WTC11 (cell line): ENCODE measurements around the gene RAB3GAP1. TPM values are rescaled to one million over a fixed set of nuclear protein-coding genes. Genes with fewer than 3 reads are reported as not detected.

ENCODE experiments used
- ATAC-seq: fragments of 200-7000 bp; cut with Tn5 transposase; 2 replicates; pipeline ENCODE4 v1.10.0; 2021; ENCODE audit warnings: mild to moderate bottlenecking, moderate library complexity
- CTCF ChIA-PET: fragments of 300-600 bp; sonication (Branson Sonifier 250); formaldehyde crosslinking; loops from one replicate; lab custom pipeline; 2021; ENCODE audit warnings: antibody characterized with exemption; lab: Charles Lee
- POLR2A ChIA-PET: fragments of 350-600 bp; sonication (Branson Sonifier 250); formaldehyde crosslinking; loops from one replicate; lab custom pipeline; 2021; ENCODE audit warnings: antibody characterized with exemption; lab: Charles Lee
- DNase-seq: peaks from one replicate; pipeline ENCODE4 v3.0.0; 2021; ENCODE audit warnings: low spot score
- H3K27ac Mint-ChIP-seq: 2 replicates; pipeline ENCODE4 v1.8.0; 2021; ENCODE audit warnings: mixed read lengths
- H3K27me3 Mint-ChIP-seq: 2 replicates; pipeline ENCODE4 v1.8.0; 2021; ENCODE audit warnings: low read depth, mild to moderate bottlenecking, moderate library complexity, mixed read lengths
- H3K36me3 Mint-ChIP-seq: 2 replicates; pipeline ENCODE4 v1.8.0; 2021; ENCODE audit warnings: mixed read lengths
- H3K4me1 Mint-ChIP-seq: 2 replicates; pipeline ENCODE4 v1.8.0; 2022; ENCODE audit warnings: mixed read lengths
- H3K4me3 Mint-ChIP-seq: 2 replicates; pipeline ENCODE4 v1.8.0; 2021; ENCODE audit warnings: mild to moderate bottlenecking, moderate library complexity, mixed read lengths
- H3K9me3 Mint-ChIP-seq: 2 replicates; pipeline ENCODE4 v1.8.0; 2021; ENCODE audit warnings: mixed read lengths
- ATF1 ChIP-seq: sonication (generic); formaldehyde crosslinking; IDR thresholded peaks from 2 replicates; pipeline ENCODE4 v1.8.1; 2023; ENCODE audit warnings: mild to moderate bottlenecking, moderate library complexity, missing genetic modification reagents
- CBFB ChIP-seq: sonication (generic); formaldehyde crosslinking; IDR thresholded peaks from 2 replicates; pipeline ENCODE4 v1.8.1; 2022; ENCODE audit warnings: mild to moderate bottlenecking, low read depth, missing genetic modification reagents
- E2F5 ChIP-seq: sonication (generic); formaldehyde crosslinking; IDR thresholded peaks from 2 replicates; pipeline ENCODE4 v1.8.1; 2022; ENCODE audit warnings: mild to moderate bottlenecking, moderate library complexity, missing genetic modification reagents
- ESRRA ChIP-seq: sonication (generic); formaldehyde crosslinking; IDR thresholded peaks from 2 replicates; pipeline ENCODE4 v1.8.1; 2022; ENCODE audit warnings: mild to moderate bottlenecking, missing genetic modification reagents, borderline replicate concordance
- GABPB1 ChIP-seq: sonication (generic); formaldehyde crosslinking; IDR thresholded peaks from 2 replicates; pipeline ENCODE4 v1.8.1; 2023; ENCODE audit warnings: mild to moderate bottlenecking, missing genetic modification reagents
- GRHL2 ChIP-seq: fragments of 250-450 bp; sonication (Bioruptor Pico); IDR thresholded peaks from 2 replicates; pipeline ENCODE4 v1.8.0; 2022; ENCODE audit warnings: mild to moderate bottlenecking, moderate library complexity; ENCODE audit not compliant: insufficient replicate concordance, severe bottlenecking
- GTF2I ChIP-seq: fragments of 250-450 bp; sonication (Bioruptor Pico); conservative IDR thresholded peaks from 2 replicates; pipeline ENCODE4 v1.4.0; 2021; ENCODE audit warnings: mild to moderate bottlenecking
- HMGA2 ChIP-seq: fragments of 250-450 bp; sonication (Bioruptor Pico); IDR thresholded peaks from 2 replicates; pipeline ENCODE4 v1.4.0; 2021; ENCODE audit warnings: mild to moderate bottlenecking, moderate library complexity
- JAZF1 ChIP-seq: fragments of 250-450 bp; sonication (Bioruptor Pico); IDR thresholded peaks from 2 replicates; pipeline ENCODE4 v1.9.0; 2021; ENCODE audit warnings: moderate library complexity, mild to moderate bottlenecking, inconsistent platforms
- NR1H2 ChIP-seq: sonication (generic); formaldehyde crosslinking; IDR thresholded peaks from 2 replicates; pipeline ENCODE4 v1.9.0; 2021; ENCODE audit warnings: mild to moderate bottlenecking, moderate library complexity, missing genetic modification reagents
- PRRX2 ChIP-seq: fragments of 250-450 bp; sonication (Bioruptor Pico); IDR thresholded peaks from 2 replicates; pipeline ENCODE4 v1.8.0; 2021; ENCODE audit warnings: mild to moderate bottlenecking
- SMAD3 ChIP-seq: sonication (generic); formaldehyde crosslinking; IDR thresholded peaks from 2 replicates; pipeline ENCODE4 v1.8.0; 2022; ENCODE audit warnings: missing genetic modification reagents, mild to moderate bottlenecking, borderline replicate concordance
- SMAD4 ChIP-seq: sonication (generic); formaldehyde crosslinking; IDR thresholded peaks from 2 replicates; pipeline ENCODE4 v1.8.0; 2022; ENCODE audit warnings: mild to moderate bottlenecking, missing genetic modification reagents
- TCF7 ChIP-seq: sonication (generic); formaldehyde crosslinking; IDR thresholded peaks from 2 replicates; pipeline ENCODE4 v1.8.0; 2022; ENCODE audit warnings: mild to moderate bottlenecking, low read depth, missing genetic modification reagents, moderate library complexity
- TEAD4 ChIP-seq: sonication (generic); formaldehyde crosslinking; IDR thresholded peaks from 2 replicates; pipeline ENCODE4 v1.8.0; 2022; ENCODE audit warnings: mild to moderate bottlenecking, missing genetic modification reagents
- USF1 ChIP-seq: sonication (generic); formaldehyde crosslinking; IDR thresholded peaks from 2 replicates; pipeline ENCODE4 v1.8.0; 2022; ENCODE audit warnings: mild to moderate bottlenecking, missing genetic modification reagents
- ZBTB21 ChIP-seq: sonication (generic); formaldehyde crosslinking; IDR thresholded peaks from 2 replicates; pipeline ENCODE4 v1.8.1; 2023; ENCODE audit warnings: mild to moderate bottlenecking, missing genetic modification reagents, borderline replicate concordance
- ZMAT4 ChIP-seq: fragments of 250-450 bp; sonication (Bioruptor Pico); IDR thresholded peaks from 2 replicates; pipeline ENCODE4 v1.9.0; 2021; ENCODE audit warnings: mild to moderate bottlenecking
- ZNF121 ChIP-seq: sonication (generic); formaldehyde crosslinking; IDR thresholded peaks from 2 replicates; pipeline ENCODE4 v1.8.0; 2023; ENCODE audit warnings: missing genetic modification reagents
- ZNF263 ChIP-seq: sonication (generic); formaldehyde crosslinking; IDR thresholded peaks from 2 replicates; pipeline ENCODE4 v1.8.1; 2022; ENCODE audit warnings: low read depth, mild to moderate bottlenecking, moderate library complexity, missing genetic modification reagents
- ZNF416 ChIP-seq: fragments of 250-450 bp; sonication (Bioruptor Pico); IDR thresholded peaks from 2 replicates; pipeline ENCODE4 v1.9.0; 2021; ENCODE audit warnings: mild to moderate bottlenecking, inconsistent platforms
- ZNF423 ChIP-seq: fragments of 250-450 bp; sonication (Bioruptor Pico); IDR thresholded peaks from 2 replicates; pipeline ENCODE4 v2.1.2; 2022; ENCODE audit warnings: mild to moderate bottlenecking, moderate library complexity
- ZNF671 ChIP-seq: fragments of 250-450 bp; sonication (Bioruptor Pico); IDR thresholded peaks from 2 replicates; pipeline ENCODE4 v1.8.0; 2021; ENCODE audit warnings: mild to moderate bottlenecking
- total RNA-seq: library from RNA; stranded (reverse); gene quantifications from 3 replicates; pipeline ENCODE4 v1.2.3, GENCODE V29; 2021
- TF ChIP-seq, protein P1 (sequence below): sonication (generic); formaldehyde crosslinking; IDR thresholded peaks from 2 replicates; pipeline ENCODE4 v1.8.0; 2022; ENCODE audit warnings: mild to moderate bottlenecking, missing genetic modification reagents
- TF ChIP-seq, protein P2 (sequence below): sonication (generic); formaldehyde crosslinking; conservative IDR thresholded peaks from 2 replicates; pipeline ENCODE4 v1.8.1; 2023; ENCODE audit warnings: mild to moderate bottlenecking, low read depth, missing genetic modification reagents, moderate library complexity
- TF ChIP-seq, protein P3 (sequence below): sonication (generic); formaldehyde crosslinking; IDR thresholded peaks from 2 replicates; pipeline ENCODE4 v1.8.1; 2022; ENCODE audit warnings: low read depth, missing genetic modification reagents, borderline replicate concordance
- TF ChIP-seq, protein P4 (sequence below): sonication (generic); formaldehyde crosslinking; IDR thresholded peaks from 2 replicates; pipeline ENCODE4 v1.8.1; 2023; ENCODE audit warnings: mild to moderate bottlenecking, missing genetic modification reagents

RAB3GAP1 gene
- total RNA-seq, 1 experiment from 2014 or later = 27.6 TPM

DNA sequence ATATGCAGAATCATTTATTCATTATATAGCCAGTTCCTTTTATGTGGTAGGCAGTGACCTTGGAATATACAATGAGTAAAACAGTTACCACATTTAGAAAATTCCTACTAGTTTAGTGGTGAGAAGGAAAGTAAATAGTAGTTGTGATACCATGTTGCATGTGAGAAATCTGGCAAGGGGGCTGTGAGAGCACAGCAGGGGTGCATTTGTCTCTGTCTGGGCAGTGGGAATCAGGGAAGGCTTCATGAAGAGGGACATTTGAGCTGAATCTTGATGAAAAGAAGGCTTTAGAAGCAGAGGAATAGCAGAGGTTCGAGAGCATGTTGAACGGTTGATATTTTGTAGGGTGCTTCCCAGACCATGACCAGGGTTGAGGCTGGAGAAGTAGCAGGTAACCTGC, 78.7 kb downstream of the RAB3GAP1 start:
- Mint-ChIP-seq H3K4me1 (no peaks in the 10 kb centered on the region), H3K27me3 (no peaks in the 10 kb centered on the region), H3K36me3 (peaks cover 42% of the 10 kb centered on the region)
- no peak for DNase-seq
- TF ChIP-seq E2F5 (CRISPR knock-in tag) = no peak
- TF ChIP-seq CBFB (CRISPR knock-in tag) = no peak
- no peak for TF ChIP-seq ZNF423 (CRISPR knock-in tag)
- TF ChIP-seq ZNF121 (CRISPR knock-in tag) = no peak
- TF ChIP-seq, protein P1, sequence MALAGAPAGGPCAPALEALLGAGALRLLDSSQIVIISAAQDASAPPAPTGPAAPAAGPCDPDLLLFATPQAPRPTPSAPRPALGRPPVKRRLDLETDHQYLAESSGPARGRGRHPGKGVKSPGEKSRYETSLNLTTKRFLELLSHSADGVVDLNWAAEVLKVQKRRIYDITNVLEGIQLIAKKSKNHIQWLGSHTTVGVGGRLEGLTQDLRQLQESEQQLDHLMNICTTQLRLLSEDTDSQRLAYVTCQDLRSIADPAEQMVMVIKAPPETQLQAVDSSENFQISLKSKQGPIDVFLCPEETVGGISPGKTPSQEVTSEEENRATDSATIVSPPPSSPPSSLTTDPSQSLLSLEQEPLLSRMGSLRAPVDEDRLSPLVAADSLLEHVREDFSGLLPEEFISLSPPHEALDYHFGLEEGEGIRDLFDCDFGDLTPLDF (CRISPR knock-in tag) = no peak
- TF ChIP-seq HMGA2 (CRISPR knock-in tag) = no peak
- TF ChIP-seq SMAD3 (CRISPR knock-in tag) = no peak
- no peak for TF ChIP-seq TEAD4 (CRISPR knock-in tag)
- TF ChIP-seq, protein P2, sequence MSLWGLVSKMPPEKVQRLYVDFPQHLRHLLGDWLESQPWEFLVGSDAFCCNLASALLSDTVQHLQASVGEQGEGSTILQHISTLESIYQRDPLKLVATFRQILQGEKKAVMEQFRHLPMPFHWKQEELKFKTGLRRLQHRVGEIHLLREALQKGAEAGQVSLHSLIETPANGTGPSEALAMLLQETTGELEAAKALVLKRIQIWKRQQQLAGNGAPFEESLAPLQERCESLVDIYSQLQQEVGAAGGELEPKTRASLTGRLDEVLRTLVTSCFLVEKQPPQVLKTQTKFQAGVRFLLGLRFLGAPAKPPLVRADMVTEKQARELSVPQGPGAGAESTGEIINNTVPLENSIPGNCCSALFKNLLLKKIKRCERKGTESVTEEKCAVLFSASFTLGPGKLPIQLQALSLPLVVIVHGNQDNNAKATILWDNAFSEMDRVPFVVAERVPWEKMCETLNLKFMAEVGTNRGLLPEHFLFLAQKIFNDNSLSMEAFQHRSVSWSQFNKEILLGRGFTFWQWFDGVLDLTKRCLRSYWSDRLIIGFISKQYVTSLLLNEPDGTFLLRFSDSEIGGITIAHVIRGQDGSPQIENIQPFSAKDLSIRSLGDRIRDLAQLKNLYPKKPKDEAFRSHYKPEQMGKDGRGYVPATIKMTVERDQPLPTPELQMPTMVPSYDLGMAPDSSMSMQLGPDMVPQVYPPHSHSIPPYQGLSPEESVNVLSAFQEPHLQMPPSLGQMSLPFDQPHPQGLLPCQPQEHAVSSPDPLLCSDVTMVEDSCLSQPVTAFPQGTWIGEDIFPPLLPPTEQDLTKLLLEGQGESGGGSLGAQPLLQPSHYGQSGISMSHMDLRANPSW (CRISPR knock-in tag) = no peak
- TF ChIP-seq, protein P3, sequence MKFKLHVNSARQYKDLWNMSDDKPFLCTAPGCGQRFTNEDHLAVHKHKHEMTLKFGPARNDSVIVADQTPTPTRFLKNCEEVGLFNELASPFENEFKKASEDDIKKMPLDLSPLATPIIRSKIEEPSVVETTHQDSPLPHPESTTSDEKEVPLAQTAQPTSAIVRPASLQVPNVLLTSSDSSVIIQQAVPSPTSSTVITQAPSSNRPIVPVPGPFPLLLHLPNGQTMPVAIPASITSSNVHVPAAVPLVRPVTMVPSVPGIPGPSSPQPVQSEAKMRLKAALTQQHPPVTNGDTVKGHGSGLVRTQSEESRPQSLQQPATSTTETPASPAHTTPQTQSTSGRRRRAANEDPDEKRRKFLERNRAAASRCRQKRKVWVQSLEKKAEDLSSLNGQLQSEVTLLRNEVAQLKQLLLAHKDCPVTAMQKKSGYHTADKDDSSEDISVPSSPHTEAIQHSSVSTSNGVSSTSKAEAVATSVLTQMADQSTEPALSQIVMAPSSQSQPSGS (CRISPR knock-in tag) = no peak
- no peak for TF ChIP-seq ZNF416 (CRISPR knock-in tag)
- no peak for TF ChIP-seq GTF2I (CRISPR knock-in tag)
- TF ChIP-seq TCF7 (CRISPR knock-in tag) = no peak
- TF ChIP-seq, protein P4, sequence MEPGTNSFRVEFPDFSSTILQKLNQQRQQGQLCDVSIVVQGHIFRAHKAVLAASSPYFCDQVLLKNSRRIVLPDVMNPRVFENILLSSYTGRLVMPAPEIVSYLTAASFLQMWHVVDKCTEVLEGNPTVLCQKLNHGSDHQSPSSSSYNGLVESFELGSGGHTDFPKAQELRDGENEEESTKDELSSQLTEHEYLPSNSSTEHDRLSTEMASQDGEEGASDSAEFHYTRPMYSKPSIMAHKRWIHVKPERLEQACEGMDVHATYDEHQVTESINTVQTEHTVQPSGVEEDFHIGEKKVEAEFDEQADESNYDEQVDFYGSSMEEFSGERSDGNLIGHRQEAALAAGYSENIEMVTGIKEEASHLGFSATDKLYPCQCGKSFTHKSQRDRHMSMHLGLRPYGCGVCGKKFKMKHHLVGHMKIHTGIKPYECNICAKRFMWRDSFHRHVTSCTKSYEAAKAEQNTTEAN (CRISPR knock-in tag) = no peak
- TF ChIP-seq JAZF1 (CRISPR knock-in tag) = no peak
- TF ChIP-seq SMAD4 (CRISPR knock-in tag) = no peak
- no peak for TF ChIP-seq ATF1 (CRISPR knock-in tag)
- TF ChIP-seq ZMAT4 = no peak
- TF ChIP-seq ZNF263 (CRISPR knock-in tag) = no peak
- TF ChIP-seq, all 79 proteins: peak for 0
- no peak for ATAC-seq
- POLR2A ChIA-PET = no interaction called here
- no peak overlapping the region for H3K4me3 Mint-ChIP-seq
- CTCF ChIA-PET = interaction anchor here (1.4 kb wide), 1 partner anchor 127 kb away, joined by 4 read pairs; no protein-coding TSS in a partner anchor
- no peaks in the 10 kb centered on the region for H3K9me3 Mint-ChIP-seq
- H3K27ac Mint-ChIP-seq = no peak overlapping the region

DNA sequence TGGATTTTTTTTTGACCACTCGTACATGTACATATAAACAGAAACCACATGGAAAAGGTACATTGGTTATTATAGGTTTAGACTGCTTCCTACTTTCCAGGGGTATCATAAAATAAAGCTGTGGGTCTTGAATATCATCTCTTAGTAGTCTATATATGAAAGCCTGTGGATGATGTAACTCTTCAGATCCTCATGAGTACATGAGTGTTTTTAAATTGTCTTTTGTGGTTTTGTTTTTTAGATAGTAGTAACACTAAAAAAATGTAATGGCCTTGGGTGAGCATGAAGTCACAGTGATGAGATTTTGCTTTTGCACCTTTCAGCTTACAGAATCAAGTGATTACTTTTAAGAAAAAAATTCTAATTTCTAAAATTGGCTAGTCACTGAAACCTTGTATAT, 80.2 kb downstream of the RAB3GAP1 start:
- CTCF ChIA-PET = interaction anchor here (1.4 kb wide), 1 partner anchor 128 kb away, joined by 4 read pairs; no protein-coding TSS in a partner anchor
- H3K4me1 Mint-ChIP-seq = no peaks in the 10 kb centered on the region
- no peak for TF ChIP-seq GRHL2 (CRISPR knock-in tag)
- no peak for TF ChIP-seq NR1H2 (CRISPR knock-in tag)
- no peak for TF ChIP-seq PRRX2
- no peak for TF ChIP-seq ESRRA
- no peak for TF ChIP-seq ZBTB21
- no peak for TF ChIP-seq ZNF671 (CRISPR knock-in tag)
- TF ChIP-seq GABPB1 (CRISPR knock-in tag) = no peak
- TF ChIP-seq ZNF263 (CRISPR knock-in tag) = no peak
- no peak for TF ChIP-seq USF1 (CRISPR knock-in tag)
- no peak for TF ChIP-seq GTF2I (CRISPR knock-in tag)

More for the DNA sequence above, 80.2 kb downstream of the RAB3GAP1 start:
- Mint-ChIP-seq H3K27me3 (no peaks in the 10 kb centered on the region), H3K27ac (no peak overlapping the region), H3K36me3 (peaks cover 50% of the 10 kb centered on the region), H3K9me3 (no peaks in the 10 kb centered on the region), H3K4me3 (no peak overlapping the region)
- DNase-seq (no peak), ATAC-seq (no peak)
- POLR2A ChIA-PET = no interaction called here
